HG03342 (cell line): Measurements from ENCODE around the gene MELK.

Experiments used
- ATAC-seq: cut with Tn5 transposase; IDR thresholded peaks from one replicate; pipeline ENCODE4 v1.9.1; 2021; ENCODE audit warnings: mild to moderate bottlenecking, moderate library complexity; ENCODE audit not compliant: unreplicated experiment

The MELK gene

GRCh38 chr9:36665921-36666431 is 93.3 kb downstream of the MELK start:
- peak; percentile 76 for ATAC-seq

- no peak for ATAC-seq
Measured at GRCh38 chr9:36671561-36671960, 98.9 kb downstream of the MELK start.

GRCh38 chr9:36676091-36676490 is 103.4 kb downstream of the MELK start:
- no peak for ATAC-seq

GRCh38 chr9:36676778-36677485 is 104.2 kb downstream of the MELK start:
- no peak for ATAC-seq

GRCh38 chr9:36677611-36678010 is 104.9 kb downstream of the MELK start:
- no peak for ATAC-seq

GRCh38 chr9:36679710-36680109 is 107.0 kb downstream of the MELK start:
- ATAC-seq, result no peak

- no peak for ATAC-seq
Measured at GRCh38 chr9:36686471-36686870, 113.8 kb downstream of the MELK start.

- no peak for ATAC-seq
Measured at GRCh38 chr9:36690412-36691168, 117.9 kb downstream of the MELK start.

GRCh38 chr9:36691671-36692070 is 119.0 kb downstream of the MELK start:
- ATAC-seq, result no peak

GRCh38 chr9:36698984-36699383 is 126.3 kb downstream of the MELK start:
- no peak for ATAC-seq

GRCh38 chr9:36704148-36704547 is 131.5 kb downstream of the MELK start:
- ATAC-seq, result no peak

- no peak for ATAC-seq
Measured at GRCh38 chr9:36713515-36714490, 141.1 kb downstream of the MELK start.

GRCh38 chr9:36716496-36716895 is 143.8 kb downstream of the MELK start:
- ATAC-seq, result no peak

- no peak for ATAC-seq
Measured at GRCh38 chr9:36717276-36717675, 144.6 kb downstream of the MELK start.

GRCh38 chr9:36718612-36719011 is 145.9 kb downstream of the MELK start:
- ATAC-seq, result no peak

GRCh38 chr9:36720043-36720442 is 147.3 kb downstream of the MELK start:
- no peak for ATAC-seq

- no peak for ATAC-seq
Measured at GRCh38 chr9:36721846-36722588, 149.3 kb downstream of the MELK start.

GRCh38 chr9:36725777-36726356 is 153.2 kb downstream of the MELK start:
- no peak for ATAC-seq
